ENCODE data around the gene ELFN2. TPM values are rescaled to one million over a fixed set of nuclear protein-coding genes. Genes with fewer than 3 reads are reported as not detected.
"Not testable (repeated sequence)": the region's sequence is repeated elsewhere in the genome, so short reads cannot be mapped to it uniquely, and the experiment has no call there.

Gene ELFN2
- polyA plus RNA-seq, 3 donors: 0.65 to 1.4 (median 0.86) TPM

DNA sequence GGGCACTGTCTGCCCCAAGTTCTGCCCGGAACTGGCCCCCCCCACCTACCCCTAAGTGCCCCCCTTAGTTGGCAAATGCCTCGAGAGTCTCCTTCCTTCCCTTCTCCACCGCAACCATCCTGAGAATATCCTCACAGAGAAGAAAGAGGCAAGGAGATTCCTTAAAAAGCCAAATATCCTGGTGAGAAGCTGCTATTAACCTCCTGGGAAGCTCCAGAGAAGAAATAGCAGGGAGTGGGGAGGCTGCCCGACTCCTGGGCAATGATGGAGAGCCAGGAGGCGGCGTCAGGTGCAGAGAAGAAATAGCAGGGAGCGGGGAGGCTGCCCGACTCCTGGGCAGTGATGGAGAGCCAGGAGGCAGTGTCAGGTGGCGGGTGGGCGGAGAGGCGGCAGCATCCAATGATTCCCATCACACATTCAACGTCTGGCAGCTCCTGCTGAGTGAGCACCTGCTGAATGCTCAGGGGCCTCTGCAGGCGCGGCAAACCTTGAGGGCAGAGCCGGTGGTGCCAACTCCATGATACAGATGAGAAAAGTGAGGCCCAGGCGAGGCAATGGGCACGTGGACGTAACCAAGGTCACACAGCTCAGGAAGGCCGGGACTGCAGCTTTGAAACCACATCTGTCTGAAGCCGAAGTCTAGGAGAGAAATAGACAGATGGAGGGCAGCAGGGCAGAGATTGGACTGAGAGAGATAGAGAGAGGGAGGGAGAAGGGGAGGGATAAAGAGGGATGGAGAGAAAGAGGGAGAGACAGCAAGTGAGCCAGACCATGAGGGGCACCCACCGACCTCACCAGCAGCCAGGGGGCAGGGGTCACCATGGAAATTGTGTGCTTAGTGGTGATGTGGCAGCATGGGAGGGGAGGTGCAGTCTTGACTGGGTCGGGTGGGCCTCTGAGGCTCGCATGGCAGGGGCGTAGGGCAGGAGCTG lies 86.7 kb downstream of the ELFN2 start:
- DNase-seq (ENCODE audit: low read depth in 3 of 3, low spot score in 2 of 3): peak in 1 of 3 donors; percentile 36

GRCh38 chr22:37338539-37339246 lies 88.6 kb downstream of the ELFN2 start:
- no peak for DNase-seq (ENCODE audit: low read depth in 3 of 3, low spot score in 2 of 3)

DNA sequence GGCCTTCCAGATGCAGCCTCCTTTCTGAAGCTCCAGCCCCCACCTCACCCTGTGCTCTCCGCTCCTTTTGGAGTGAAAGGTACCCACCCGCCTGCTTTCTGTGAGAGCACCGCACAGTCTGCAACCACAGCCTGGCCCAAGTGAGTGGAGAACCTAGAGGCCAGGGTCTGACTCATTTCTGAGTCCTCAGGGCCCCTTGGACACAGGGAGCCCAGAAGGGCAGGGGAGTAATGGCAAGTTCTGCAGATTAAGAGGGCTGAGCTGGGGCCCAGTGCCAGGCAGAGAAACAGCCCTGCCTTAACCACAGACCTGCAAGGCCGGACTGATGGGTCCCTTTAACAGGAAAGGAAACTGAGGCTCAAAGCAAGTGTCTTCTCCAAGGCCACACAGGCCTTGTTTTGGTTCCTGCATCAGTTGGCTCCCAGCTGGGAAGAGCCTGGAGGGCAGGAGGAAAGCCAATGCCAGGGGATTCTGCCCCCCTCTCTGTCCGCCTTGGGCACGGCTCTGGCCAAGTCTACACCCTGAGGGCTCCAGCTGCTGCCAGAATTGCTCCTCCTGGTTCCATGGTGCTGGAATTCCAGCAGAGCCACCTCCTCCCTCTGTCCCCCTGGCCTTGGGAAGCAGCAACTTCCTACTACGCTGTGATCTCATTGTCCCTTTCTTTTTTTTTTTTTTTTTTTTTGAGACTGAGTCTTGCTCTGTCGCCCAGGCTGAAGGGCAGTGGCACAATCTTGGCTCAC lies 89.9 kb downstream of the ELFN2 start:
- DNase-seq (ENCODE audit: low read depth in 3 of 3, low spot score in 2 of 3): no peak

GRCh38 chr22:37336579-37336978 lies 90.7 kb downstream of the ELFN2 start:
- DNase-seq (ENCODE audit: low read depth in 3 of 3, low spot score in 2 of 3): no peak

DNA sequence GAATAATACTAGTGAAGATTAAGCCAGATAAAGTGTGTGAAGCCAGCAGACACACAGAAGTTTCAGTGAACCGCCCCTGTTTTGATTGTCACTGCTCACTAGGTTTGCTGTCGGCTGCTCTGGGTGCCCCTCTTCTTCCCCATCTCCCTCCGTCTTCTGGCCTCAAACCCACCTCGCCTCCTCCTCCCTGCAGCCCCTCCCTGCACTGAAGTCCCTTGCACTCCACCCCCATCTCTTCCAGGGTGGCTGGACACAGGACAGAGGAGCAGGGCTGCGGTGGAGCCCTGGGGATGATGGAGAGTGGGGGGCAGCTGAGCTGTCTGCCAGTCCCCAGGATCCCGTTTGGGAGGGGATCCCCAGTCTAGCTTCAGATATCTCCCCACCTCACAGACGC lies 91.5 kb downstream of the ELFN2 start:
- DNase-seq (ENCODE audit: low read depth in 3 of 3, low spot score in 2 of 3): no peak

- DNase-seq (ENCODE audit: low read depth in 3 of 3, low spot score in 2 of 3): no peak
Observed at GRCh38 chr22:37334859-37335805, 92.1 kb downstream of the ELFN2 start.

DNA sequence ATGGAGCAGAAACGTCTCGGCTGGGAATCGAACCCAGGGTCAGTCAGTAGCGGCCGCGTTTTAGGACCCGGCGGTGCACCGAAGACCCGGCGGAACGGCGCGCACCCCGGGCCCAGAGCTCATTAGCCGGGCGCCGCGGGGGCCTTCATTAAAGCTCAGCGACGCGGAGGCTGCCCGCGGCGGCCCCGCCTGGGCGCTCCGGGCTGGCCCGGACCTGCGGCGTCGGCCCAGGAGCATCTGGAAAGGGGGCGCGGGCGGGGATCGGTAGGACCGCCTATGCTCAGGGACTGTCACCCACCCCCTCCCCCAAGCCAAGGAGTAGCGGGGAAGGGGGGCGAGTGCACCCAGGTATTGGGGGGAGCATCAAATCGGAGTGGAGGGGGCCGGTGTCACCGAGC lies 92.8 kb downstream of the ELFN2 start:
- DNase-seq (ENCODE audit: low read depth in 3 of 3, low spot score in 2 of 3): no peak

- DNase-seq (ENCODE audit: low read depth in 3 of 3, low spot score in 2 of 3): no peak
Observed at GRCh38 chr22:37333724-37334460, 93.4 kb downstream of the ELFN2 start.

DNA sequence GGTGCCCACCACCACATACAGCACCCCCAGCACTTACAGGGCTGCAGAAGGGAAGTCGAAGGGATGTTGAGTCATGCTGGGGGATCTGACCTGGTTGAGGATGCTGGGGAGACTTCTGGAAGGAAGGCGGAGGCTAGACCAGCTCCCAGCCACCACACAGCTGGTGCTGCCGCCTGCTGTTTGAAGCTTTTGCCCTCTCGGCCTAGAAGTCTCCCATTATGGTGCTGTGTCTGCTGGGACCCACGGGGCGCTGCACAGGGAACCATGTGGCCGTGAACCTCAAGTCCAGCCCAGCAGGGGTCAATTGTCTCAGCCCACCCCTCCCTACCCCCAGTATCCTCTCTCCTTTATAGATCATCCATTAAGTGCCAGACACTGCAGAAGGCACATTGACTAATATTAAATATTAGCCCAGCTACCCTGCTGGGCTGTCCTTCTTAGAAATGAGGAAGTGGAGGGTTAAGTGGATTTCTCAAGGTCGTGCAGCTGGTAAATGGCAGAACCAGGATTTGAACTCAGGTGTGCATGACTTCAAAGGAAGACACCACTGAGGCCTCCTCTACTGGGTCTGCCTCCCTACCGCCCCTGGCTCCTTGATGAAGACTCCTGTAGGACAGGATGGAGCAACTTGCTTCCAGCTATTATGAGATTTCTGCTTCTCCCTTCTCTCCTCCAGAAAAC lies 95.3 kb downstream of the ELFN2 start:
- DNase-seq (ENCODE audit: low read depth in 3 of 3, low spot score in 2 of 3): no peak

- no peak for DNase-seq (ENCODE audit: low read depth in 3 of 3, low spot score in 2 of 3)
Observed at GRCh38 chr22:37331034-37331428, 96.2 kb downstream of the ELFN2 start.

GRCh38 chr22:37330200-37331033 lies 96.9 kb downstream of the ELFN2 start:
- DNase-seq (ENCODE audit: low read depth in 3 of 3, low spot score in 2 of 3): peak; percentile 36 to 63 (median 57)

DNA sequence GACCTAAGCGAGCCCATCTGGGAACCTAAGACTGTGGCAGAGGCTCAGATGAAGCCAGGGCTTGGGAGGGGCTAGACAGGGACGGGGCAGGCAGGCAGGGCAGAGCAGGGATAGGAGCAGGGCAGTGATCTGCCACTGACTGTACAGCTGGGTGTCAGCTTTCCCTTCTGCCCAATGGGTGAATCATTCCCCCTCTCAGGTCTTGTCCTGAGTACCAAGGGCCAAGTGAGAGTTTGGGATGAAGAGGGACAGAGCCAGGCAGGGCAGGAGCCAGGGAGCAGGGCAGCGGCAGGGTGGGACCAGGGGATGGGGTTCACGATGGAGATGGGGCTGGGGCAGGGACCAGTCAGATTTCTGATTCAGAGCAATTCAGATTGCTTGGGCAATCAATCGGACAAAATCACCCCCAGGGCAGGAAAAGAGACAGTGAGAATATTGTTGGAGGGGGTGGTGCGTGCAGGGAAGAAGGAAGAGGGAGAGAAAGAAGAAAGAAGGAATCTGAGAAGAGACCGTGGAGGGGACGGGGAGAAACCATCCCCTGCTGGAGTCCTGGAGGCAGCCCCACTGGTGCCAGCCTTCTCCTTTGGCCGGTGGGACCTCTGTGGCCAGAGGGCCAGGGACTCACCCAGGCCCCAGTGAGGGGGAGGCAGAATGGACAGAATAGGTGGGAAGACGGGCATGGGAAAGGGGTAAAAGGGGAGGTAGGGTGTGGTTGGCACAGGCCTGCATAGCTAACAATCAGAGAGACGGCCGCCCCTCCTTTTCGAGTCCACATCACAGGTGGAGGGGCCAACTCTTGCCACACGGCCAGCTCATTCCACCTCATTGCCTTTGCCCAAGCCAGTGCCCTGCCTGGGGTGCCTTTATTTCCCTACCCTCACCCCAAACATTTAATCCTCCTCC lies 97.8 kb downstream of the ELFN2 start:
- DNase-seq (ENCODE audit: low read depth in 3 of 3, low spot score in 2 of 3): no peak

DNA sequence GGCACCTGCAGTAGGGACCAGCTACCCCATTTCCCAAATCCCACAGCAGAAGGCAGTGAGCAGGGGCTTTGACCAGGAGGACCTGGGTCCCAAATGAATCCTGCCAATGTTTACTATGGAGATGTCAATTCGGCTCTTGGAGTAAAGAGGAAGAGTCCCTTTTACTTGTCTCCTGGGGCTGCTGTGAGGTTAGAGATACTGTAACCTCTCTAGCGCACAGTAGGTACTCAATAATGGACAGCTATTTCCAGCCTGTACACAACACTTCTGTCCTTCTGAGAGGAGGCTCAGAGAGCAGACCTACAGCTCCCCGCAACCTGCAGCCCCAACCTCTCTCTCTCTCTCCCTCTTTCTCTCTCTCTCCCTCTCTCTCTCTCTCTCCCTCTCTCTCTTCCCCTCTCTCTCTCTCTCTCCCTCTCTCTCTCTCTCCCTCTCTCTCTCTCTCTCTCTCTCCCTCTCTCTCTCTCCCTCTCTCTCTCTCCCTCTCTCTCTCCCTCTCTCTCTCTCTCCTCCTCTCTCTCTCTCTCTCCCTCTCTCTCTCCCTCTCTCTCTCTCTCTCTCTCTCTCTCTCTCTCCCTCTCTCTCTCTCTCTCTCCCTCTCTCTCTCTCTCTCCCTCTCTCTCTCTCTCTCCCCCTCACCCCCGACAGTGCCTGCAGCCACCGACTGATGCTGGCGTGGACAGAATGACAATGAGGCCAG lies 98.6 kb downstream of the ELFN2 start:
- DNase-seq (ENCODE audit: low read depth in 3 of 3, low spot score in 2 of 3): not testable (repeated sequence)

- DNase-seq (ENCODE audit: low read depth in 3 of 3, low spot score in 2 of 3): no peak
Observed at GRCh38 chr22:37328017-37328416, 99.3 kb downstream of the ELFN2 start.

GRCh38 chr22:37326726-37327125 lies 100.6 kb downstream of the ELFN2 start:
- no peak for DNase-seq (ENCODE audit: low read depth in 3 of 3, low spot score in 2 of 3)

DNA sequence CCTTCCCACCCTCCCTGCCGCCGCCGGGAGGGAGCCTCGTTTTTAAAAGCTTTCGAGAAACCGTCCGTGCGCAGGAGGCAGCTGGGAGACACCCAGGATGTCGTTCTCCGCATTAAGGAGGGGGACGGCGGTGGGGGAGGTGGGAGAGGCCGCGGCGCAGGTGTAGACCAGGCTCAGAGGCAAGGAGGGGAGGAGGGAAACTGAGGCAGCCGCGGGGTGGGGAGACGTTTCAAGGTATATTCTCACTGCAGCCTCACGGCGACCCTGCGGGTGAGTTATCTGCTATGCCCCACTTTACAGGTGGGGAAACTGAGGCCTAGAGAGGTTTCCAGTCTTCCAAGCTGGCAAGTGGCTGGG lies 102.3 kb downstream of the ELFN2 start:
- DNase-seq (ENCODE audit: low read depth in 3 of 3, low spot score in 2 of 3): no peak

All from right renal cortex interstitium (tissue), 3 donors.